HepG2 (cell line): ENCODE data around the gene SLC10A1. TPM values are rescaled to one million over a fixed set of nuclear protein-coding genes. Genes with fewer than 3 reads are reported as not detected.
A peak's percentile ranks its signal among the peaks of the same experiment; 100 is the strongest.

Experiments used
- ASH2L ChIP-seq: fragments of 300-600, 200-600 bp; sonication (generic); IDR thresholded peaks from 2 replicates; pipeline ENCODE4 v1.7.0; 2017; ENCODE audit warnings: low read depth, mild to moderate bottlenecking, moderate library complexity, mixed read lengths, low read length; ENCODE audit not compliant: insufficient read length
- CEBPB ChIP-seq: IDR thresholded peaks from 2 replicates; pipeline ENCODE4 v1.6.1; 2011; ENCODE audit warnings: low read depth, low read length, improper control_type of control experiment, borderline replicate concordance
- EHMT2 ChIP-seq: fragments of 200-600 bp; sonication (generic); IDR thresholded peaks from 2 replicates; pipeline ENCODE4 v1.7.0; 2017; ENCODE audit warnings: antibody characterized with exemption, low read depth, low read length, borderline replicate concordance
- ELF3 ChIP-seq: IDR thresholded peaks from 2 replicates; pipeline ENCODE4 v1.6.1; 2016; ENCODE audit warnings: missing genetic modification reagents, missing compliant biosample characterization
- GATAD2A ChIP-seq: IDR thresholded peaks from 2 replicates; pipeline ENCODE4 v1.6.1; 2016
- HMG20A ChIP-seq: IDR thresholded peaks from 2 replicates; pipeline ENCODE4 v1.6.1; 2016; ENCODE audit warnings: borderline replicate concordance
- HNRNPUL1 ChIP-seq: fragments of 200-400 bp; formaldehyde crosslinking; IDR thresholded peaks from 2 replicates; pipeline ENCODE4 v1.6.1; 2017; ENCODE audit warnings: low read depth, mild to moderate bottlenecking, low read length, moderate library complexity
- HOMEZ ChIP-seq: IDR thresholded peaks from 2 replicates; pipeline ENCODE4 v1.6.1; 2016; ENCODE audit warnings: low read depth
- KAT7 ChIP-seq: IDR thresholded peaks from 2 replicates; pipeline ENCODE4 v1.6.1; 2018; ENCODE audit warnings: borderline replicate concordance, missing compliant biosample characterization
- KLF16 ChIP-seq, 2 experiments: sonication (generic) in 1 of 2; formaldehyde crosslinking in 1 of 2; IDR thresholded peaks; 2 replicates each; pipeline versions ENCODE4 v1.6.1 to v1.8.0; 2016 to 2023; ENCODE audit warnings: missing genetic modification reagents in 2 of 2, missing compliant biosample characterization in 1 of 2
- MEF2D ChIP-seq: sonication (generic); formaldehyde crosslinking; IDR thresholded peaks from 2 replicates; pipeline ENCODE4 v1.5.1; 2020; ENCODE audit warnings: mild to moderate bottlenecking, missing genetic modification reagents
- NCOR1 ChIP-seq: fragments of 200-600 bp; sonication (generic); IDR thresholded peaks from 2 replicates; pipeline ENCODE4 v1.7.0; 2017; ENCODE audit warnings: antibody characterized with exemption, low read length, borderline replicate concordance
- NFYB ChIP-seq: sonication (generic); formaldehyde crosslinking; IDR thresholded peaks from 2 replicates; pipeline ENCODE4 v1.4.0; 2020; ENCODE audit warnings: missing genetic modification reagents
- NR2F1 ChIP-seq, 2 experiments: fragments of 450-650 bp in 1 of 2; formaldehyde crosslinking in 1 of 2; IDR thresholded peaks; 2 replicates each; pipeline versions ENCODE4 v1.5.0 to v1.6.1; 2016 to 2020; ENCODE audit warnings: mild to moderate bottlenecking in 1 of 2, missing compliant biosample characterization in 1 of 2, missing genetic modification reagents in 1 of 2, moderate library complexity in 1 of 2
- PAXIP1 ChIP-seq: sonication (generic); formaldehyde crosslinking; conservative IDR thresholded peaks from 2 replicates; pipeline ENCODE4 v1.4.0; 2020; ENCODE audit warnings: mild to moderate bottlenecking, missing genetic modification reagents, moderate library complexity
- PPARG ChIP-seq: conservative IDR thresholded peaks from 2 replicates; pipeline ENCODE4 v1.6.1; 2016; ENCODE audit warnings: missing biosample characterization, missing genetic modification reagents
- RXRB ChIP-seq: IDR thresholded peaks from 2 replicates; pipeline ENCODE4 v1.6.1; 2016; ENCODE audit warnings: borderline replicate concordance, missing genetic modification reagents, missing compliant biosample characterization
- SIX1 ChIP-seq: sonication (generic); formaldehyde crosslinking; IDR thresholded peaks from 2 replicates; pipeline ENCODE4 v1.4.0; 2020; ENCODE audit warnings: missing genetic modification reagents, borderline replicate concordance
- ZNF292 ChIP-seq: sonication (generic); formaldehyde crosslinking; IDR thresholded peaks from 2 replicates; pipeline ENCODE4 v1.8.1; 2022; ENCODE audit warnings: mild to moderate bottlenecking, low read depth, missing genetic modification reagents, borderline replicate concordance
- ZNF552 ChIP-seq: sonication (generic); formaldehyde crosslinking; IDR thresholded peaks from 2 replicates; pipeline ENCODE4 v1.9.0; 2022; ENCODE audit warnings: missing genetic modification reagents, mild to moderate bottlenecking, borderline replicate concordance
- ZNF703 ChIP-seq: sonication (generic); formaldehyde crosslinking; IDR thresholded peaks from 2 replicates; pipeline ENCODE4 v1.5.1; 2020; ENCODE audit warnings: missing genetic modification reagents, mild to moderate bottlenecking, moderate library complexity, borderline replicate concordance
- ZSCAN20 ChIP-seq: sonication (generic); formaldehyde crosslinking; IDR thresholded peaks from 2 replicates; pipeline ENCODE4 v1.4.0; 2020; ENCODE audit warnings: missing genetic modification reagents, mild to moderate bottlenecking, borderline replicate concordance
- polyA plus RNA-seq, 8 experiments: library from polyadenylated mRNA; depleted of rRNA in 3 of 8; stranded (reverse) in 7 of 8; unstranded in 1 of 8; fragments of >200 nt; fragmentation: Illumina TruSeq in 4 of 8; extraction: Trizol in 4 of 8; gene quantifications; 2 replicates each; pipeline versions ENCODE4 v1.2.1 to v1.2.3, GENCODE V29; 2011 to 2016; ENCODE audit warnings: low read depth in 4 of 8, missing spikeins in 1 of 8, mixed read lengths in 1 of 8; ENCODE audit not compliant: insufficient read depth in 1 of 8
- total RNA-seq, 5 experiments: library from RNA; depleted of rRNA; stranded (reverse); fragments of >200 nt; fragmentation: Illumina TruSeq; extraction: Trizol; gene quantifications; 2 replicates each; pipeline ENCODE4 v1.2.3, GENCODE V29; 2016; ENCODE audit warnings: low read depth in 1 of 5
- TF ChIP-seq, protein P1 (sequence below): sonication (generic); formaldehyde crosslinking; IDR thresholded peaks from 2 replicates; pipeline ENCODE4 v1.4.0; 2020; ENCODE audit warnings: missing genetic modification reagents, mild to moderate bottlenecking, borderline replicate concordance

SLC10A1 gene
- total and polyA plus RNA-seq, 2 of the 13 experiments (the other 11 are each of a cell fraction or from before 2014, with no cell fraction given): 0.17 TPM; not detected in 1

GRCh38 chr14:69749956-69750355 lies 47.1 kb downstream of the SLC10A1 start (continued):
- TF ChIP-seq PAXIP1 (CRISPR knock-in tag): peak; percentile 63
- peak; percentile 39; the same call in 1 of the 2 replicates for TF ChIP-seq SIX1 (CRISPR knock-in tag)
- peak; percentile 33; the same call in 1 of the 2 replicates for TF ChIP-seq NCOR1
- 0 out of 2 replicates have a peak, but pooled peaks have one; percentile 61 for TF ChIP-seq EHMT2
- TF ChIP-seq HOMEZ: peak; percentile 50; the same call in 1 of the 2 replicates
- TF ChIP-seq KAT7: 0 out of 2 replicates have a peak, but pooled peaks have one; percentile 22
- peak; percentile 32; the same call in 1 of the 2 replicates for TF ChIP-seq RXRB (CRISPR knock-in tag)
- TF ChIP-seq NFYB: peak; percentile 64
- no peak for TF ChIP-seq ZSCAN20
- 0 out of 2 replicates have a peak, but pooled peaks have one; percentile 39 for TF ChIP-seq HNRNPUL1
- TF ChIP-seq NR2F1 (CRISPR knock-in tag; IDR thresholded peaks at IDR 0.05): 0 out of 4 replicates have a peak, but pooled peaks have one; percentile 33 to 40
- peak; percentile 28; the same call in 1 of the 2 replicates for TF ChIP-seq ZNF292
- 0 out of 2 replicates have a peak, but pooled peaks have one; percentile 10 for TF ChIP-seq ELF3 (CRISPR knock-in tag)
- TF ChIP-seq CEBPB: no peak
- no peak for TF ChIP-seq ZNF703 (CRISPR knock-in tag)
- TF ChIP-seq HMG20A (CRISPR knock-in tag): peak; percentile 24; the same call in 1 of the 2 replicates
- TF ChIP-seq, protein P1, sequence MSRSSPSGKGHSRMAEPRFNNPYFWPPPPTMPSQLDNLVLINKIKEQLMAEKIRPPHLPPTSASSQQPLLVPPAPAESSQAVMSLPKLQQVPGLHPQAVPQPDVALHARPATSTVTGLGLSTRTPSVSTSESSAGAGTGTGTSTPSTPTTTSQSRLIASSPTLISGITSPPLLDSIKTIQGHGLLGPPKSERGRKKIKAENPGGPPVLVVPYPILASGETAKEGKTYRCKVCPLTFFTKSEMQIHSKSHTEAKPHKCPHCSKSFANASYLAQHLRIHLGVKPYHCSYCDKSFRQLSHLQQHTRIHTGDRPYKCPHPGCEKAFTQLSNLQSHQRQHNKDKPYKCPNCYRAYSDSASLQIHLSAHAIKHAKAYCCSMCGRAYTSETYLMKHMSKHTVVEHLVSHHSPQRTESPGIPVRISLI (CRISPR knock-in tag): peak; percentile 80; the same call in 1 of the 2 replicates
- peak; percentile 45 for TF ChIP-seq ASH2L
- TF ChIP-seq MEF2D: peak; percentile 23; the same call in 1 of the 2 replicates
- no peak for TF ChIP-seq ZNF552 (CRISPR knock-in tag)
- TF ChIP-seq PPARG (CRISPR knock-in tag): peak; percentile 90
- 0 out of 4 replicates have a peak, but pooled peaks of 1 of the 2 experiments have one; percentile 13 for TF ChIP-seq KLF16 (CRISPR knock-in tag; IDR thresholded peaks at IDR 0.05)
- 0 out of 2 replicates have a peak, but pooled peaks have one; percentile 13 for TF ChIP-seq GATAD2A (CRISPR knock-in tag)
